GM12878 (cell line): Measurements from ENCODE around the gene ZACN. TPM values are rescaled to one million over a fixed set of nuclear protein-coding genes. Genes with fewer than 3 reads are reported as not detected.
A peak's percentile ranks its signal among the peaks of the same experiment; 100 is the strongest.

ENCODE experiments used
- BACH1 ChIP-seq: fragments of 450-650 bp; IDR thresholded peaks from 2 replicates; pipeline ENCODE4 v1.6.1; 2017; ENCODE audit warnings: mild to moderate bottlenecking, borderline replicate concordance
- BHLHE40 ChIP-seq, 2 experiments: fragments of 450-650 bp in 1 of 2; IDR thresholded peaks; 2 replicates each; pipeline ENCODE4 v1.6.1; 2011 to 2017; ENCODE audit warnings: low read depth in 2 of 2, borderline replicate concordance in 1 of 2, improper control_type of control experiment in 1 of 2, low read length in 1 of 2, mild to moderate bottlenecking in 1 of 2
- FOS ChIP-seq: IDR thresholded peaks from 3 replicates; pipeline ENCODE4 v1.6.1; 2011; ENCODE audit warnings: borderline replicate concordance; ENCODE audit not compliant: insufficient read length; ENCODE audit errors: extremely low read depth
- GATAD2B ChIP-seq: fragments of 450-650 bp; conservative IDR thresholded peaks from 2 replicates; pipeline ENCODE4 v1.6.1; 2017; ENCODE audit warnings: low read depth, mild to moderate bottlenecking, moderate library complexity
- HDAC6 ChIP-seq: fragments of 200-600 bp; sonication (generic); IDR thresholded peaks from one replicate; pipeline ENCODE4 v1.8.0; 2017; ENCODE audit warnings: antibody characterized with exemption; ENCODE audit not compliant: unreplicated experiment
- IKZF1 ChIP-seq: fragments of 450-650 bp; conservative IDR thresholded peaks from 2 replicates; pipeline ENCODE4 v1.6.1; 2017; ENCODE audit warnings: antibody characterized with exemption, mild to moderate bottlenecking
- NFYA ChIP-seq: IDR thresholded peaks from 2 replicates; pipeline ENCODE4 v1.6.1; 2011; ENCODE audit warnings: low read depth, mild to moderate bottlenecking, low read length, improper control_type of control experiment, borderline replicate concordance
- NR2C1 ChIP-seq: fragments of 450-650 bp; IDR thresholded peaks from 2 replicates; pipeline ENCODE4 v1.6.1; 2017; ENCODE audit warnings: antibody characterized with exemption, mild to moderate bottlenecking, moderate library complexity
- NR2C2 ChIP-seq: IDR thresholded peaks from 2 replicates; pipeline ENCODE4 v1.6.1; 2011; ENCODE audit warnings: borderline replicate concordance, low read depth; ENCODE audit not compliant: control insufficient read depth, insufficient read length
- PBX3 ChIP-seq: IDR thresholded peaks from 2 replicates; pipeline ENCODE4 v1.6.1; 2011; ENCODE audit warnings: mild to moderate bottlenecking, low read depth, low read length, moderate library complexity; ENCODE audit not compliant: insufficient replicate concordance
- POLR2A ChIP-seq: IDR thresholded peaks from 2 replicates; pipeline ENCODE4 v1.6.1; 2011; ENCODE audit warnings: low read depth, mild to moderate bottlenecking, low read length
- RB1 ChIP-seq: fragments of 450-650 bp; formaldehyde crosslinking; IDR thresholded peaks from 2 replicates; pipeline ENCODE4 v1.6.1; 2017; ENCODE audit warnings: mild to moderate bottlenecking, borderline replicate concordance
- RBBP5 ChIP-seq: fragments of 200-600 bp; sonication (generic); conservative IDR thresholded peaks from 2 replicates; pipeline ENCODE4 v1.6.1; 2016
- SMAD1 ChIP-seq: fragments of 450-650 bp; IDR thresholded peaks from 2 replicates; pipeline ENCODE4 v1.6.1; 2018; ENCODE audit warnings: mild to moderate bottlenecking, low read depth; ENCODE audit not compliant: partially characterized antibody
- TCF3 ChIP-seq: IDR thresholded peaks from 2 replicates; pipeline ENCODE4 v1.6.1; 2012; ENCODE audit warnings: low read depth, mild to moderate bottlenecking, low read length, borderline replicate concordance; ENCODE audit not compliant: insufficient read depth
- YY1 ChIP-seq: IDR thresholded peaks from 2 replicates; pipeline ENCODE4 v1.6.1; 2011; ENCODE audit warnings: low read depth, mild to moderate bottlenecking, low read length
- ZNF207 ChIP-seq: fragments of 450-650 bp; IDR thresholded peaks from 2 replicates; pipeline ENCODE4 v1.6.1; 2014; ENCODE audit warnings: antibody characterized with exemption, mild to moderate bottlenecking, borderline replicate concordance
- ZNF687 ChIP-seq: fragments of 450-650 bp; IDR thresholded peaks from 2 replicates; pipeline ENCODE4 v1.6.1; 2017; ENCODE audit warnings: mild to moderate bottlenecking, moderate library complexity
- polyA plus RNA-seq, 11 experiments: library from polyadenylated mRNA; depleted of rRNA in 4 of 11; unstranded in 6 of 11; stranded (reverse) in 5 of 11; fragments of >200 nt; fragmentation: Nextera tagmentation in 4 of 11; fragmentation: Illumina TruSeq in 1 of 11; extraction: Ambion mirVana in 4 of 11; extraction: Trizol in 1 of 11; gene quantifications; 1 replicate in 1 of 11; 2 replicates in 10 of 11; pipeline versions ENCODE4 v1.2.1 to v1.2.3, GENCODE V29; 2011 to 2016; ENCODE audit warnings: inconsistent platforms in 2 of 11, missing spikeins in 2 of 11, low read depth in 1 of 11
- total RNA-seq, 4 experiments: library from RNA; depleted of rRNA in 3 of 4; stranded (reverse); fragments of >200 nt in 3 of 4; fragmentation: Illumina TruSeq in 1 of 4; extraction: Trizol in 1 of 4; gene quantifications; 2 replicates each; pipeline versions ENCODE4 v1.2.1 to v1.2.3, GENCODE V29; 2013 to 2021
- TF ChIP-seq, protein P1 (sequence below): IDR thresholded peaks from 2 replicates; pipeline ENCODE4 v1.6.1; 2012; ENCODE audit warnings: low read depth, low read length, improper control_type of control experiment
- TF ChIP-seq, protein P2 (sequence below): fragments of 450-650 bp; IDR thresholded peaks from 2 replicates; pipeline ENCODE4 v1.6.1; 2018; ENCODE audit warnings: borderline replicate concordance, mild to moderate bottlenecking; ENCODE audit not compliant: partially characterized antibody

ZACN gene
- total and polyA plus RNA-seq, 10 of the 15 experiments (the other 5 are each of a cell fraction or from before 2014, with no cell fraction given): 0.06 to 11.3 (median 0.47) TPM; not detected in 2

GRCh38 chr17:76103274-76104139 is 24.5 kb downstream of the ZACN start, which contains the start of gene EXOC7 (continued):
- TF ChIP-seq TCF3 (no peak), ZNF687 (peak; percentile 69), GATAD2B (no peak), ZNF207 (no peak), SMAD1 (peak; percentile 19), HDAC6 (no peak), BHLHE40 (IDR thresholded peaks at IDR 0.05; ENCODE audit: borderline replicate concordance in 1 of 2, low read depth in 2 of 2, low read length in 1 of 2) (no peak), POLR2A (peak; percentile 95), RB1 (no peak), NR2C1 (no peak), PBX3 (no peak), RBBP5 (no peak), NFYA (no peak), NR2C2 (no peak), IKZF1 (peak; percentile 45), FOS (no peak), BACH1 (0 out of 2 replicates have a peak, but pooled peaks have one; percentile 23), YY1 (peak; percentile 98)
- TF ChIP-seq, protein P1, sequence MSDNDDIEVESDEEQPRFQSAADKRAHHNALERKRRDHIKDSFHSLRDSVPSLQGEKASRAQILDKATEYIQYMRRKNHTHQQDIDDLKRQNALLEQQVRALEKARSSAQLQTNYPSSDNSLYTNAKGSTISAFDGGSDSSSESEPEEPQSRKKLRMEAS: no peak
- TF ChIP-seq, protein P2, sequence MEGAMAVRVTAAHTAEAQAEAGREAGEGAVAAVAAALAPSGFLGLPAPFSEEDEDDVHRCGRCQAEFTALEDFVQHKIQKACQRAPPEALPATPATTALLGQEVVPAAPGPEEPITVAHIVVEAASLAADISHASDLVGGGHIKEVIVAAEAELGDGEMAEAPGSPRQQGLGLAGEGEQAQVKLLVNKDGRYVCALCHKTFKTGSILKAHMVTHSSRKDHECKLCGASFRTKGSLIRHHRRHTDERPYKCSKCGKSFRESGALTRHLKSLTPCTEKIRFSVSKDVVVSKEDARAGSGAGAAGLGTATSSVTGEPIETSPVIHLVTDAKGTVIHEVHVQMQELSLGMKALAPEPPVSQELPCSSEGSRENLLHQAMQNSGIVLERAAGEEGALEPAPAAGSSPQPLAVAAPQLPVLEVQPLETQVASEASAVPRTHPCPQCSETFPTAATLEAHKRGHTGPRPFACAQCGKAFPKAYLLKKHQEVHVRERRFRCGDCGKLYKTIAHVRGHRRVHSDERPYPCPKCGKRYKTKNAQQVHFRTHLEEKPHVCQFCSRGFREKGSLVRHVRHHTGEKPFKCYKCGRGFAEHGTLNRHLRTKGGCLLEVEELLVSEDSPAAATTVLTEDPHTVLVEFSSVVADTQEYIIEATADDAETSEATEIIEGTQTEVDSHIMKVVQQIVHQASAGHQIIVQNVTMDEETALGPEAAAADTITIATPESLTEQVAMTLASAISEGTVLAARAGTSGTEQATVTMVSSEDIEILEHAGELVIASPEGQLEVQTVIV: peak; percentile 34
